HG02840 (cell line): ENCODE data around the gene POU3F2.

Experiments
- ATAC-seq: cut with Tn5 transposase; IDR thresholded peaks from one replicate; pipeline ENCODE4 v1.9.1; 2021; ENCODE audit warnings: mild to moderate bottlenecking, moderate library complexity, moderate number of reproducible peaks; ENCODE audit not compliant: unreplicated experiment, low FRiP score

Gene POU3F2

GRCh38 chr6:98828941-98829411 lies 5.4 kb upstream of the POU3F2 start:
- no peak for ATAC-seq

- ATAC-seq: no peak
Measured at GRCh38 chr6:98830146-98830545, 4.2 kb upstream of the POU3F2 start.

- ATAC-seq: no peak
Measured at GRCh38 chr6:98831057-98831958, 3.1 kb upstream of the POU3F2 start.

- ATAC-seq: no peak
Measured at GRCh38 chr6:98831959-98832283, 2.5 kb upstream of the POU3F2 start.

- no peak for ATAC-seq
Measured at GRCh38 chr6:98832284-98833056, 1.9 kb upstream of the POU3F2 start.

- ATAC-seq: no peak
Measured at GRCh38 chr6:98833057-98833306, 1.4 kb upstream of the POU3F2 start.

- no peak for ATAC-seq
Measured at GRCh38 chr6:98833307-98834059, 891 bp upstream of the POU3F2 start.

- ATAC-seq: no peak
Measured at GRCh38 chr6:98835149-98836024, 1.0 kb downstream of the POU3F2 start.

- ATAC-seq: no peak
Measured at GRCh38 chr6:98836025-98836961, 1.9 kb downstream of the POU3F2 start.

- no peak for ATAC-seq
Measured at GRCh38 chr6:98836962-98837944, 2.9 kb downstream of the POU3F2 start.

GRCh38 chr6:98838032-98838431 lies 3.7 kb downstream of the POU3F2 start:
- no peak for ATAC-seq

GRCh38 chr6:98838975-98839374 lies 4.6 kb downstream of the POU3F2 start:
- no peak for ATAC-seq

- no peak for ATAC-seq
Measured at GRCh38 chr6:98839781-98840361, 5.5 kb downstream of the POU3F2 start.

- no peak for ATAC-seq
Measured at GRCh38 chr6:98840385-98840784, 6.0 kb downstream of the POU3F2 start.

- ATAC-seq: no peak
Measured at GRCh38 chr6:98840996-98841513, 6.7 kb downstream of the POU3F2 start.

GRCh38 chr6:98841621-98842341 lies 7.4 kb downstream of the POU3F2 start:
- ATAC-seq: no peak
